Liver (tissue), 3 donors: ENCODE results near the gene FGF19.

Source experiments
- CTCF ChIP-seq: fragments of 150-350 bp; IDR thresholded peaks from 2 replicates; pipeline ENCODE4 v1.5.1; 2017; ENCODE audit warnings: improper control_type of control experiment, low read depth, low read length; ENCODE audit not compliant: missing input control
- EGR1 ChIP-seq, 2 donors: IDR thresholded peaks; 2 replicates each; pipeline ENCODE4 v1.6.1; 2016 to 2018; ENCODE audit warnings: antibody characterized with exemption in 2 of 2, low read depth in 2 of 2
- FOXA1 ChIP-seq: IDR thresholded peaks from 2 replicates; pipeline ENCODE4 v1.6.1; 2016; ENCODE audit warnings: antibody characterized with exemption
- JUND ChIP-seq, 2 donors: IDR thresholded peaks; 2 replicates each; pipeline ENCODE4 v1.6.1; 2016; ENCODE audit warnings: antibody characterized with exemption in 2 of 2
- NR2F2 ChIP-seq: IDR thresholded peaks from 2 replicates; pipeline ENCODE4 v1.6.1; 2016; ENCODE audit warnings: antibody characterized with exemption
- RAD21 ChIP-seq, 2 donors: IDR thresholded peaks; 2 replicates each; pipeline ENCODE4 v1.6.1; 2016; ENCODE audit warnings: antibody characterized with exemption in 2 of 2, mild to moderate bottlenecking in 2 of 2
- REST ChIP-seq: IDR thresholded peaks from 2 replicates; pipeline ENCODE4 v1.6.1; 2016; ENCODE audit warnings: antibody characterized with exemption, mild to moderate bottlenecking
- SP1 ChIP-seq: IDR thresholded peaks from 2 replicates; pipeline ENCODE4 v1.6.1; 2018; ENCODE audit warnings: antibody characterized with exemption, mild to moderate bottlenecking
- TAF1 ChIP-seq: conservative IDR thresholded peaks from 2 replicates; pipeline ENCODE4 v1.6.1; 2016; ENCODE audit warnings: antibody characterized with exemption, mild to moderate bottlenecking
- ZBTB33 ChIP-seq: IDR thresholded peaks from 2 replicates; pipeline ENCODE4 v1.6.1; 2016; ENCODE audit warnings: antibody characterized with exemption
- donor health status: healthy.
- donor health status: healthy.

- TF ChIP-seq CTCF (no peak), NR2F2 (no peak), REST (no peak), RAD21 (IDR thresholded peaks at IDR 0.05) (no peak), FOXA1 (no peak), TAF1 (no peak), ZBTB33 (no peak), EGR1 (IDR thresholded peaks at IDR 0.05; ENCODE audit: low read depth in 2 of 2) (no peak), SP1 (no peak), JUND (IDR thresholded peaks at IDR 0.05) (no peak)
Measured at GRCh38 chr11:69661413-69661715, 42.5 kb downstream of the FGF19 start.
